HL-60 (cell line): ENCODE data around the gene EGFLAM.

Source experiments
- GABPA ChIP-seq: IDR thresholded peaks from 2 replicates; pipeline ENCODE4 v1.6.1; 2012; ENCODE audit warnings: low read depth
- POLR2AphosphoS5 ChIP-seq: IDR thresholded peaks from 2 replicates; pipeline ENCODE4 v1.6.1; 2012; ENCODE audit warnings: low read depth
- SPI1 ChIP-seq: IDR thresholded peaks from 2 replicates; pipeline ENCODE4 v1.6.1; 2012; ENCODE audit warnings: low read depth, mild to moderate bottlenecking, borderline replicate concordance
- TF ChIP-seq, protein P1 (sequence below): IDR thresholded peaks from one replicate; pipeline ENCODE4 v1.5.1; 2011; ENCODE audit warnings: low read length, control low read depth, inconsistent platforms; ENCODE audit not compliant: insufficient read depth
- TF ChIP-seq, protein P2 (sequence below): IDR thresholded peaks from 2 replicates; pipeline ENCODE4 v1.6.1; 2012; ENCODE audit warnings: low read depth; ENCODE audit not compliant: insufficient replicate concordance

DNA sequence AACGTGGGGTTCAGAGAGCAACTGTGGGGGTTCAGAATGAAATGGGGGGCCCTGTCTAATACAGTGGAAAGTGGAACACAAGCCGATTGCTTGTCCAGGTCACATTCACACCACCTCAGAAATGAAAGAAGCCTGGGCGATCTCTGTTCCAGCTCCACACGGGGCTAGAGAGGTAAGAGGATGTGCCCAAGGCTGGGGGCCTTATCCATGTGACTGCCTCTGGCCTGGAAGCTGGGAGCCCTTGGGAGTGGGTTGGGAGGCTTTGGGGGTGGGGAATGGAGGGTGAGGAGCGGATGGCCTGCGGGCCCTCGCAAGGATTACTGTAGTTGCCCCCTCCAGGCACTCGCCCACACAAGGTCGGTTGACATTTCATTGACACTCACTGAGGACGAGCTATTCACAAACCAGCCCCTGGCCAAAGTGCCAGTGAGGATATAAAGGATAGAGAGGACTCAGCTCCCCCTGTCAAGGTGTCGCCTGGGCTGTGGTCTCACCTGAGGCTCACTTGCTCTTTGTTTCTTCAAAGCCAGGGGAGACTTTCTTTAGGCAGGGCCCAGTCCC, 211.4 kb downstream of the EGFLAM start:
- TF ChIP-seq, protein P1, sequence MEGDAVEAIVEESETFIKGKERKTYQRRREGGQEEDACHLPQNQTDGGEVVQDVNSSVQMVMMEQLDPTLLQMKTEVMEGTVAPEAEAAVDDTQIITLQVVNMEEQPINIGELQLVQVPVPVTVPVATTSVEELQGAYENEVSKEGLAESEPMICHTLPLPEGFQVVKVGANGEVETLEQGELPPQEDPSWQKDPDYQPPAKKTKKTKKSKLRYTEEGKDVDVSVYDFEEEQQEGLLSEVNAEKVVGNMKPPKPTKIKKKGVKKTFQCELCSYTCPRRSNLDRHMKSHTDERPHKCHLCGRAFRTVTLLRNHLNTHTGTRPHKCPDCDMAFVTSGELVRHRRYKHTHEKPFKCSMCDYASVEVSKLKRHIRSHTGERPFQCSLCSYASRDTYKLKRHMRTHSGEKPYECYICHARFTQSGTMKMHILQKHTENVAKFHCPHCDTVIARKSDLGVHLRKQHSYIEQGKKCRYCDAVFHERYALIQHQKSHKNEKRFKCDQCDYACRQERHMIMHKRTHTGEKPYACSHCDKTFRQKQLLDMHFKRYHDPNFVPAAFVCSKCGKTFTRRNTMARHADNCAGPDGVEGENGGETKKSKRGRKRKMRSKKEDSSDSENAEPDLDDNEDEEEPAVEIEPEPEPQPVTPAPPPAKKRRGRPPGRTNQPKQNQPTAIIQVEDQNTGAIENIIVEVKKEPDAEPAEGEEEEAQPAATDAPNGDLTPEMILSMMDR = no peak
- TF ChIP-seq SPI1 (no peak), GABPA (no peak), POLR2AphosphoS5 (no peak)
- TF ChIP-seq, protein P2, sequence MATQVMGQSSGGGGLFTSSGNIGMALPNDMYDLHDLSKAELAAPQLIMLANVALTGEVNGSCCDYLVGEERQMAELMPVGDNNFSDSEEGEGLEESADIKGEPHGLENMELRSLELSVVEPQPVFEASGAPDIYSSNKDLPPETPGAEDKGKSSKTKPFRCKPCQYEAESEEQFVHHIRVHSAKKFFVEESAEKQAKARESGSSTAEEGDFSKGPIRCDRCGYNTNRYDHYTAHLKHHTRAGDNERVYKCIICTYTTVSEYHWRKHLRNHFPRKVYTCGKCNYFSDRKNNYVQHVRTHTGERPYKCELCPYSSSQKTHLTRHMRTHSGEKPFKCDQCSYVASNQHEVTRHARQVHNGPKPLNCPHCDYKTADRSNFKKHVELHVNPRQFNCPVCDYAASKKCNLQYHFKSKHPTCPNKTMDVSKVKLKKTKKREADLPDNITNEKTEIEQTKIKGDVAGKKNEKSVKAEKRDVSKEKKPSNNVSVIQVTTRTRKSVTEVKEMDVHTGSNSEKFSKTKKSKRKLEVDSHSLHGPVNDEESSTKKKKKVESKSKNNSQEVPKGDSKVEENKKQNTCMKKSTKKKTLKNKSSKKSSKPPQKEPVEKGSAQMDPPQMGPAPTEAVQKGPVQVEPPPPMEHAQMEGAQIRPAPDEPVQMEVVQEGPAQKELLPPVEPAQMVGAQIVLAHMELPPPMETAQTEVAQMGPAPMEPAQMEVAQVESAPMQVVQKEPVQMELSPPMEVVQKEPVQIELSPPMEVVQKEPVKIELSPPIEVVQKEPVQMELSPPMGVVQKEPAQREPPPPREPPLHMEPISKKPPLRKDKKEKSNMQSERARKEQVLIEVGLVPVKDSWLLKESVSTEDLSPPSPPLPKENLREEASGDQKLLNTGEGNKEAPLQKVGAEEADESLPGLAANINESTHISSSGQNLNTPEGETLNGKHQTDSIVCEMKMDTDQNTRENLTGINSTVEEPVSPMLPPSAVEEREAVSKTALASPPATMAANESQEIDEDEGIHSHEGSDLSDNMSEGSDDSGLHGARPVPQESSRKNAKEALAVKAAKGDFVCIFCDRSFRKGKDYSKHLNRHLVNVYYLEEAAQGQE = no peak
